Pancreas (tissue), 10 donors: ENCODE data around the gene NEMP1. TPM values are rescaled to one million over a fixed set of nuclear protein-coding genes. Genes with fewer than 3 reads are reported as not detected.

Experiments
- ATAC-seq, 4 donors: fragments of 200-7000 bp; cut with Tn5 transposase; one replicate each; pipeline versions ENCODE4 v1.8.0 to v1.9.1; 2020; ENCODE audit warnings: mild to moderate bottlenecking in 4 of 4, moderate library complexity in 4 of 4
- DNase-seq, 6 donors: peaks; one replicate each; pipeline ENCODE4 v3.0.0-alpha.2; 2020
- FAIRE-seq: peaks from 2 replicates; lab custom pipeline; 2012; peaks lifted over from hg19 to GRCh38; lab: Jason Lieb, UNC
- H3K27ac ChIP-seq, 4 donors: fragments of 200-600 bp; sonication (generic); 1 replicate in 3 of 4; 2 replicates in 1 of 4; pipeline versions ENCODE4 v1.5.0 to v1.8.0; 2020
- H3K27me3 ChIP-seq, 4 donors: fragments of 200-600 bp; one replicate each; pipeline ENCODE4 v1.8.0; 2021
- H3K36me3 ChIP-seq, 3 donors: fragments of 200-600 bp; sonication (generic) in 1 of 3; one replicate each; pipeline versions ENCODE4 v1.5.0 to v1.8.0; 2020 to 2021
- H3K4me1 ChIP-seq, 3 donors: fragments of 200-600 bp; one replicate each; pipeline ENCODE4 v1.8.0; 2021
- H3K4me3 ChIP-seq, 4 donors: fragments of 200-600 bp; sonication (generic) in 2 of 4; one replicate each; pipeline versions ENCODE4 v1.5.0 to v1.8.0; 2020 to 2021
- H3K9me3 ChIP-seq, 4 donors: fragments of 200-600 bp; one replicate each; pipeline ENCODE4 v1.8.0; 2021
- CTCF ChIP-seq, 4 donors: fragments of 200-600 bp; sonication (generic) in 3 of 4; IDR thresholded peaks; one replicate each; pipeline versions ENCODE4 v1.5.0 to v1.8.0; 2021; ENCODE audit warnings: antibody characterized with exemption in 4 of 4
- WGBS, 2 donors: extraction: QIAGEN DNeasy Blood & Tissue Kit; methylation state at CpG; one replicate each; pipeline ENCODE4 v1.1.7; 2013; 5-methylcytosine and 5-hydroxymethylcytosine counted together
- intact Hi-C, 3 donors: fragments of 100-400 bp; cut with DNase I; formaldehyde crosslinking; loops; one replicate each; pipeline versions ENCODE4 v1.11.1 to v1.14.2; 2022
- polyA plus RNA-seq, 2 donors: library from polyadenylated mRNA; stranded (reverse); fragments of 200-250 nt; gene quantifications; one replicate each; pipeline ENCODE4 v1.2.3, GENCODE V29; 2013
- total RNA-seq, 6 donors: library from RNA; stranded (reverse); fragmentation: NEBNext Ultra II Directional in 4 of 6; extraction: Animal tissue kit (Norgen Biotek cat#: 25700) in 4 of 6; gene quantifications; one replicate each; pipeline versions ENCODE4 v1.2.1 to v1.2.4, GENCODE V29; 2021 to 2023
- donor health status: healthy with polysubstance abuse.
- donor health status: DM: no; HTN: no; CAD: no; lungs with moderate emphysema.
- donor health status: DM: no; HTN: no; CAD: no.
- donor health status: control.
- donor health status: control.
- donor health status: Bipolar disorder and iron deficiency.
- donor health status: DM: yes; HTN: yes; CAD: no.
- donor health status: DM: no; HTN: no; CAD: no.
- donor health status: DM: no; HTN: no; CAD: no.
- donor health status: DM: yes; HTN: yes; CAD: no.

Gene NEMP1
- total and polyA plus RNA-seq, 8 donors = 1.1 to 5.7 (median 3.4) TPM

DNA sequence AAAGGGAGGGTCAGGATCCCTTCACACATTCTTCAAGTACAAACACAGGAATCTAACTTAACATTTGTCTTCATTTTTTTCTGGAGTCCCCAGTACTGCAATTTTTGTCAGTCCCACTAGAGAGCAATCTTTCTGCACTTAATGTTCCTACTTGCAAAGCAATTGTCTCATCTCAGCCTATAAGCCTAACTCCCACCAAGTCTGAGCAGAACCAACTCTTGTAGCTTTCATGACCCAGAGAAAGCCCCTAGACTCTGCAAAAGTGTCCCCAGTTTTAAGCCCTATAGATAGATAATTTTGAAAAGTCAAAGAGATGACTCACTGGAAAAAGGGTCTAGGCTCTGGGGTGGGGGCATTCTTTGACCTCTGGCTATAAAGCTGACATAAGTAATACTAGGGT is 70.4 kb downstream of the NEMP1 start:
- TF ChIP-seq CTCF (IDR thresholded peaks at IDR 0.05) = no peak
- no peak overlapping the region for H3K4me3 ChIP-seq
- H3K36me3 ChIP-seq = peaks cover 0 to 13% (median 2%) of the 10 kb centered on the region in 3 donors
- no peaks in the 10 kb centered on the region for H3K4me1 ChIP-seq
- DNase-seq = no peak
- peak in 2 of 4 donors; percentile 42 to 55 for ATAC-seq
- no peaks in the 10 kb centered on the region for H3K27me3 ChIP-seq
- intact Hi-C loops = no loop called here
- no peak overlapping the region for H3K27ac ChIP-seq
- H3K9me3 ChIP-seq = no peaks in the 10 kb centered on the region
- no peak for FAIRE-seq

DNA sequence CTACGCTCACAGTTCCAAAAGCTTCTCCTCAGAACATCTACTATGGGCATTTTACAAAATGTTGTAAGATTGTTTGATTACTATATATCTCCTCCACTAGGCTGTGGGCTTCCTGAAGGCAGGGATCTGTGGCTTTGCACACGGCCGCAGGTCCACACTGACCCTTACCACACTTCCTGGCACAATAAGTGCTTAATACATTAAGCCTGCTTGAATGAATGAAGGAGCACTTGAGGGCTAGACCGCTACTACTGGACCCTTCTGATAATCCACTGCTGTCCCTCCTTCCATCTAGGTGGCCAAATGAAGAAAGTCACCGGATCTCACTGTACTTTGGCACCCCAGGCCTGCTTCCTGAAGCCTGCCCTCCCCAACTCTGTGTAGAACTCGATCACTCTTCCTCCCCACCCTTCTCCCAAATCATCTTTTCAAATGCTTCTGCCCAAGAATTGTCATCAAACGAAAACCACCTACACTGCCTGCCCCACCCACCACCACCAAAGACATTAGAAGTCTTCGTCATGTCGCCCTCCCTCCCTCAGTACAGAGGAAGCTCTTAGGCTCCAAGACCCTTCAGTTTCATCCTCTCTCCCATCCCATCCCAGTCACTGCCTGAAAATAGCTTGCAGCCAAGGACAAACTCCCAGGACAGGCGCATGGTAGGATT is 71.6 kb downstream of the NEMP1 start:
- intact Hi-C loops = no loop called here
- Histone ChIP-seq H3K27ac (no peak overlapping the region), H3K9me3 (no peaks in the 10 kb centered on the region), H3K4me3 (peak overlapping the region in 2 of 4 donors; percentile 87 to 95), H3K27me3 (no peaks in the 10 kb centered on the region), H3K36me3 (peaks cover 0 to 24% (median 11%) of the 10 kb centered on the region in 3 donors), H3K4me1 (peaks cover 0 to 1% (median under 1%) of the 10 kb centered on the region in 3 donors)
- peak in 1 of 4 donors; percentile 4 for TF ChIP-seq CTCF (IDR thresholded peaks at IDR 0.05)
- 60 to 65% methylated on average over 10 of the region's 10 CpGs for WGBS, 2 donors
- FAIRE-seq (no peak), DNase-seq (no peak), ATAC-seq (no peak)

GRCh38 chr12:57005980-57006808 is 72.4 kb downstream of the NEMP1 start, which contains the start of gene ZBTB39:
TSS of gene ZBTB39 (minus strand) at chr12:57006546. CDS start at chr12:57004917, 1,629 bp downstream.
- peak; percentile 15 to 45 (median 26) for TF ChIP-seq CTCF (IDR thresholded peaks at IDR 0.05)
- Histone ChIP-seq H3K4me1 (peaks cover 0 to 5% (median 5%) of the 10 kb centered on the region in 3 donors), H3K36me3 (peaks cover 0 to 24% (median 11%) of the 10 kb centered on the region in 3 donors), H3K27ac (peak within 1 kb of the TSS in 2 of 4 donors; percentile 34 to 53), H3K27me3 (no peaks in the 10 kb centered on the region), H3K4me3 (peak within 1 kb of the TSS; percentile 79 to 96 (median 91)), H3K9me3 (no peaks in the 10 kb centered on the region)
- FAIRE-seq (no peak), ATAC-seq (peak; percentile 84 to 95 (median 93)), DNase-seq (peak; percentile 41 to 89 (median 70))
- 1% methylated on average over 47 to 94 of the region's 94 CpGs for WGBS, 2 donors
- intact Hi-C loops = no loop called here

Other genes with a start within 250 kb of the NEMP1 start
- not detected for gene SDR9C7, start 144.4 kb downstream of the NEMP1 start, total RNA-seq
- not detected for gene SDR9C7, start 144.4 kb downstream of the NEMP1 start, polyA plus RNA-seq
- under 1 TPM; 0.08 to 0.35 (median 0.25) TPM for gene RDH16, start 121.2 kb downstream of the NEMP1 start, total RNA-seq
- gene RDH16, start 121.2 kb downstream of the NEMP1 start, polyA plus RNA-seq = under 1 TPM; 0.77 to 0.84 TPM
- gene ZBTB39, start 72.2 kb downstream of the NEMP1 start, total RNA-seq = 1 to 10 TPM; 2.4 to 4.3 (median 2.8) TPM
- 1 to 10 TPM; 1.5 to 1.9 TPM for gene ZBTB39, start 72.2 kb downstream of the NEMP1 start, polyA plus RNA-seq
- gene TAC3, start 62.3 kb downstream of the NEMP1 start, total RNA-seq = not detected
- gene TAC3, start 62.3 kb downstream of the NEMP1 start, polyA plus RNA-seq = 1 to 10 TPM in 1 of 2 donors, under 1 TPM in 1; 0.23 to 4.4 TPM
- gene MYO1A, start 28.7 kb downstream of the NEMP1 start, total RNA-seq = under 1 TPM in 5 of 6 donors, not detected in 1; 0.22 to 0.65 (median 0.47) TPM
- gene MYO1A, start 28.7 kb downstream of the NEMP1 start, polyA plus RNA-seq = under 1 TPM; 0.15 to 0.47 TPM
- 10 to 100 TPM in 1 of 6 donors, 1 to 10 TPM in 5; 2.1 to 12.9 (median 4.6) TPM for gene NAB2, start 10.3 kb upstream of the NEMP1 start, total RNA-seq
- 10 to 100 TPM in 1 of 2 donors, 1 to 10 TPM in 1; 5.8 to 21.3 TPM for gene NAB2, start 10.3 kb upstream of the NEMP1 start, polyA plus RNA-seq
- gene STAT6, start 32.6 kb upstream of the NEMP1 start, total RNA-seq = 100 to 1,000 TPM in 1 of 6 donors, 10 to 100 TPM in 5; 31.0 to 116 (median 51.9) TPM
- 100 to 1,000 TPM; 137 to 141 TPM for gene STAT6, start 32.6 kb upstream of the NEMP1 start, polyA plus RNA-seq
- 10 to 100 TPM; 19.2 to 89.4 (median 38.5) TPM for gene LRP1, start 49.7 kb upstream of the NEMP1 start, total RNA-seq
- gene LRP1, start 49.7 kb upstream of the NEMP1 start, polyA plus RNA-seq = 10 to 100 TPM; 12.2 to 15.7 TPM
- not detected for gene LRP1-AS, start 68.8 kb upstream of the NEMP1 start, total RNA-seq
- not detected for gene LRP1-AS, start 68.8 kb upstream of the NEMP1 start, polyA plus RNA-seq
- gene NXPH4, start 138.0 kb upstream of the NEMP1 start, total RNA-seq = 1 to 10 TPM in 4 of 6 donors, under 1 TPM in 2; 0.37 to 3.3 (median 1.2) TPM
- gene NXPH4, start 138.0 kb upstream of the NEMP1 start, polyA plus RNA-seq = under 1 TPM; 0.28 to 0.38 TPM
- gene SHMT2, start 150.9 kb upstream of the NEMP1 start, total RNA-seq = 100 to 1,000 TPM in 1 of 6 donors, 10 to 100 TPM in 5; 44.8 to 183 (median 63.9) TPM
- gene SHMT2, start 150.9 kb upstream of the NEMP1 start, polyA plus RNA-seq = 10 to 100 TPM; 20.0 to 29.8 TPM
- gene STAC3, start 172.4 kb upstream of the NEMP1 start, total RNA-seq = 1 to 10 TPM in 2 of 6 donors, under 1 TPM in 4; 0.46 to 2.1 (median 0.76) TPM
- 1 to 10 TPM; 2.5 to 3.0 TPM for gene STAC3, start 172.4 kb upstream of the NEMP1 start, polyA plus RNA-seq